GM20431 (cell line): ENCODE results near the gene BNC2.

Experiments used
- in situ Hi-C: fragments of 300-500 bp; cut with MseI, MboI; formaldehyde crosslinking; loops from one replicate; pipeline ENCODE4 v1.15.0; 2020; ENCODE audit warnings: low sequenced_read_pairs; ENCODE audit not compliant: unreplicated experiment

Gene BNC2

DNA sequence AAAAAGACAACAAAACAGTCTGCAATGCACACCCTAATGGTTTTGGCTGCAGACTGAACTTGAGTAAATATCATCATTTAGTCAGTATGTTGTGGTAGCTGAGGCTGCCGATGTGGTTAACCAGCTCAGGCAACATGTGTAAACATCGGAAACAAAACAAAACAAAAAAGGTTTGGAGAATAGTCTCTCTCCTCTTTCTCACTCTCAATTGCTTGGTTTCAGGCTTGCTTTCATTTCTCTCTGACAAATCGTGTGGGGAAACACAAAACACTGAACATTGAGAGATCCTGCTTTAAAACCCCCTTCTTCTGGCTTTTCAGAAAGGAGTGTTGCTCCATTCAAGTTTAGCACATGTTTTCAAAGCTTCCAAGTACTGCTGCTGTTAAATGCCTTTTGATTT, 453.3 kb downstream of the BNC2 start:
- in situ Hi-C loops = no loop called here

DNA sequence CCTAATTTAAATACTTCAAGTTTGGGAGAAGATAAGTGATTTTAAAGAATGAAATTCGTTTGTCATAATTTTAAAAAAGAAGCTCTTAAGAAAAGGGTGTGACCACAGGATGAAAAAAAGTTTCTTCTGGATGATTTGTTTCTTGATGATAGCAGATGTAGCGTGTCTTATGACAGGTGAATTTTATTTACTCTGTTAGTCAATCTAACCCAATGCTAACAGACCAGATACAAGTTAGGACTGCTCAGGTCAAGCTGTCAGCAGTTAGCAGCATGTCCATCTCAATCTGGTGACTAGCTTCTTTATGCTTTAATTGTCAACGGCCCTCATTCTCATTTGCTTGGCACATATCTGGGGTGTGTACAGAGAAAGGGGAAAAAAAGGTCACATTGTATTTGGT, 456.0 kb downstream of the BNC2 start:
- in situ Hi-C loops = no loop called here

DNA sequence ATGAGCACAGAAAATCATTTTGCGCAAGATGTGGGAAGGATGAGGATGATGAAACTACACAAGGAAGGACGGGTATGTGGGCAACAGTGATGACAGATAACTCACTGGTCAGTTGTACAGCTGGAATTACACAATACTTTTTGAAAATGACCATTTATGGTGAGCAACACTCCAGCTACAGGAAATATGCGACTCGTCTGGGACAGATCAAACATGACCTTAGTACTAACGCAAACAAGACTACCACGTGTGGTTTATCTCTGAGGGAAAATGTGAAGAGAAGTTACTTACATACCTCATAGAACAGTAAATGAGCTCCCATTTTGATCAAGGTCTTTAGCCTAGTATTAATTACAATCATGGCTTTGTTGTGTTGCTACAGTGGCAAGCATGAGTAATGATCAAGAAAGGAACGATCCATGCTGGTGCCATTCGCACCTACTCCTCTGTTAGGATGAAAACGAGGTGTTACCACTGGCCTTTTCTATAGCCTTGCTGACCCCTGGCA, 456.9 kb downstream of the BNC2 start:
- in situ Hi-C loops = no loop called here

DNA sequence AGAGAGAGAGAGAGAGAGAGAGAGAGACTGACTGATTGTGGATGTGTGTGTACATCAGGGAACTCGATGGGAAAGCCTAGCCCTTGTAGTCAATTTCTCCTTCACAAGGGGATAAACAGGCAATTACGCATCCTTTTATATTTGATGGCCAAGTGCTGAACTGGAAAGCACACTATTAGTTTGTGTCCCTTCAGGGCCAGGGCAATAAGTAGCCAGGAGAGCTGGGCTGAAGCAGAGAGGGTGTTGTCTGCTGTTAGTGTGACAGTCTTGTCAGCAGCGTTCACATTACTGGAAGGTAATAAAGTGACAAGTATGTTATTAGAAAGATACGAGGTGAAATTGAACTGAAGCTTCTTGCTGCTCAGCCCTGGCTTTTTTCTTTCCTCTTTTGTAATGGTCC, 457.7 kb downstream of the BNC2 start:
- in situ Hi-C loops = no loop called here

DNA sequence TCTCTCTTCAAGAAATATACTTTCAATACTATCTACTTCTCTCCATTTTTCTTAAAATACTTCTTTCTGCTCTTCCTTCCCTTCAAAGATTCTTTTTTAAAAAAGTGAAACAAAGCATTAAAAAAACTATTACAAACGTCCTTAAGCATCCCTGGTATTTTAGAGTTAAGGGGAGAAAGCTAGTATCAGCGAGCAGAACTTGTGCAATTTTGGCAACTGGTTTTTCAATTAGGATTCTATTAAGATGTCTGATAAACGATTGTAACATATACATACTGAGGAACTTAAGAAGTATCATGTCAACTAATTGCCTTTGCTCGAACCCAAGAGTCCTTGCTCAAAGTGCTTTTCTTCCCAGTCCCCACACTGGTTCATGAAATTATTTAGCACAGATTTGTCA, 459.2 kb downstream of the BNC2 start:
- in situ Hi-C loops = no loop called here

DNA sequence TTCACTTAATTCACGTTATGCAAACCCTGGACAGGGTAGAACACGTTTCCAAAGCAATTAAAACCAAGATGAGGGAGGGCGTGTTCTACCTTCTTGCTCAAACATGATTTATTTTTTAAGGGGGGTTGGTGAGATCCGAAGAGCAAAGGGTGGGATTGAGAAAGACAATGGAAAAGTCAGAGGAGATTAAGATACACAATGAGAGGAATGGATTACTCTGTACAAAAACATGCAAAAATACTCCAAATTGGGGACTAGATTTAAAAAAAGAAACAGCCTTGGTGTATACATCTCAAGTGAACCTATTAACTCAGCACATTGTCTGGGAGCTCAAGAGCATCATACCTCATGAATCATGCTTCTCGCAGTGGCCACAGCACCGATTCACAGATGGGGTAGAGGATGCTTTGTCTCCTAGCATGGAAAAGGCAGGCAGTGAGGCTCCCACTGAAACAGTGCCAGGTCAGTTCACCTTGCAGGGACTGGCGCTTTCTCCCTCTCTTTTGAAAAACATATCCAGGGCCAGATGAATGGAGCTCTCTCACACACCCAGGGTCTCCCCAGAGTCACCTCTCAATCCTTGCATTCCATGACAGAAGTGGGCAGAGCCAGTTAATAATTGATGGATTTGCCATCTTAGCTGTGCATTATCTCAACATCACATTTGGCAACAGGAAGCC, 459.7 kb downstream of the BNC2 start:
- in situ Hi-C loops = no loop called here

- in situ Hi-C loops = no loop called here
These were observed 462.9 kb downstream of the BNC2 start for GRCh38 chr9:16407617-16408016.

- in situ Hi-C loops = no loop called here
These were observed 463.8 kb downstream of the BNC2 start for GRCh38 chr9:16406526-16407225.

DNA sequence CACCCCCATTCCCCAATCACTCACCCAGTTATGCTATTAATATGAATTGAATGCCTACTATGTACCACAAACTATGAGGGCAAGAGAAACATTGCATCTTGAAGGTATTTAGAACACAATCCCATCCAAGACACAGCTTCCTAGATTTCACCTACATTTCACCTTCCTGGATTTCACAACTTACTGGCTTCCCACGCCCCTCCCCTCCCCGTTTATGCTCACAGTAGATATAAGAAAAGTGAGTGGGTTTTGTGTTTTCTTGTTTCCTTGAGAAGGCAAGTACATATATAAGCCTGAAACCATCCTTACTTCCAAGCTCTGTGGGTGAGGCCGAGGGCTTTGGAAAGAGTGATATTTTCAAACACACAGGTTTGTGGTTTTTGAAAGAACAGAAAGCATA, 465.0 kb downstream of the BNC2 start:
- in situ Hi-C loops = no loop called here

DNA sequence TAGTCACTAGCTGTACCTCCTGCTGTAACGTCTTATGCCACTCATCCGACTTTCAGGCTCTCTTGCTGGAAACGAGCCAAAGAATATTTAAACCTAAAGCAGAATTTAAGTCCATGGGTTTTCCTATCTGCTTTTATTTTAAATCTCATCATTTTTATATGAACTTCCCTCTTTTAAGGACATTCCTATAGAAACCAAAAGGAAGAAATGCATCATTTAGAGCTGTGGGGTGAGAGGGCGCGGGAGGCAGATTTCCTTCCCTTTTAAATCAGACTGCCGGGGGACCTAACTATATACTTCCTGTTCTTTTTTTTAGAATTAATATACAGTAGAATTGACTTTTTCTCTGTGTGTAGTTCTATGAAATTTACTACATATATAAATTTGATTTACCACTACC, 468.8 kb downstream of the BNC2 start:
- in situ Hi-C loops = no loop called here

GRCh38 chr9:16398691-16399090, 471.8 kb downstream of the BNC2 start:
- in situ Hi-C loops = no loop called here

GRCh38 chr9:16396389-16396788, 474.1 kb downstream of the BNC2 start:
- in situ Hi-C loops = no loop called here

- in situ Hi-C loops = no loop called here
These were observed 479.1 kb downstream of the BNC2 start for GRCh38 chr9:16391369-16391768.

DNA sequence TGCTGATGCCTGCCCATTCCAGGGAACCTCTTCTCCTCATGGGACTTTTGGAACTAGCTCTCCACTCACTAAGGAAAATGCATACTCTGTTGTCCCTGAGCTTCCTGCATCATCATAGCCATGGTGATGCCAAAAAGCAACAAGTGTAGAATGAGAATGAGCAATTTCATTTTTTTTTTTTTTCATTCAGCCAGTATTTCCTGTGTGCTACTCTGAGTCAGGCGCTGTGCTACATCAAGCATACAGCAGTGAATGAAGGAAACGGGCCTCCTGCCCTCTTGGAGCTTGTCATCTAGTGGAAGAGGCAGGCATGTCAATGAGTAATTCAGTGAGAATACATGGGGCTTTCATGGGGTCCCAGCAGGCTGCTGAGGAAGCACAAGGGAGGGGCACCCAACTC, 483.1 kb downstream of the BNC2 start:
- in situ Hi-C loops = no loop called here

- in situ Hi-C loops = no loop called here
These were observed 483.7 kb downstream of the BNC2 start for GRCh38 chr9:16386827-16387077.

DNA sequence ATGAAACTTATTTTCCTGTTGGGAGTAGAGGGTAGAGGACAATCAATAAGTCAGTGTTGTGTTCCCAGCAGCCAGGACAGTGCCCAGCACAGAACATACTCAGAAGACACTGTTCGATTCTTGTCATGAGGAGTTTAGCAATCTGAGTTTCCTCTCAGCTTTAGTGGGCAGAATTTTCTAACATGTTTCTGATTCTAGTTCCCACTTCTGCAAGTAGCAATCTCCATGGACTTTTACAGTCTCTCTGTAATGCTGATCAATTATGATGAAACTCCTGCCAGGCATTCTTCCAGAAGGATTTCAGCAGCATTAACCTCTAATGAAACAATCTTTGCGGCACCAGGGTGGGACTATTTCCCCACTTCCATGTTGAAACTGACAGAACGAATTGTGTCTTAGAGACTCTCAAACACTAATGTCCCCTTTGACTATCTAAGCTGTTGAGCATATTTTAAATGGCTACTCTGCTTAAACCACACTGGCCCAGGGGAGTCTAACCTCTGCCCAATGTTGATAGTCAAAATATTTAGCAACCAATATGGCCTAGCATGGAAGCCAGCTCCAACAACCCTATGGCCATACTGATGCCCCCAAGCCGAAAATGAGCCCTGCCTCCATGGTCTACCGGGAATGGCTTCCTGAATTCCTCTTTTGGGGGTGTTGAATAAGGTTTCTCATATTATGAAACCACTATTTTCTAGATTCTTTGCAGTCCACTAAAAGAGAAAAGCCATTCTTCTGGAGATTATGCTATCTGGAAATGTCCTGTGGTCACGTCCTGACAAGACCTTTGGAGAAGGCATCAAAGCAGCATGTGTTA, 484.3 kb downstream of the BNC2 start:
- in situ Hi-C loops = no loop called here

- in situ Hi-C loops = no loop called here
These were observed 484.9 kb downstream of the BNC2 start for GRCh38 chr9:16385590-16385989.

- in situ Hi-C loops = no loop called here
These were observed 485.5 kb downstream of the BNC2 start for GRCh38 chr9:16384993-16385392.

- in situ Hi-C loops = no loop called here
These were observed 493.2 kb downstream of the BNC2 start for GRCh38 chr9:16377311-16377710.

- in situ Hi-C loops = no loop called here
These were observed 499.2 kb downstream of the BNC2 start for GRCh38 chr9:16371306-16371705.

DNA sequence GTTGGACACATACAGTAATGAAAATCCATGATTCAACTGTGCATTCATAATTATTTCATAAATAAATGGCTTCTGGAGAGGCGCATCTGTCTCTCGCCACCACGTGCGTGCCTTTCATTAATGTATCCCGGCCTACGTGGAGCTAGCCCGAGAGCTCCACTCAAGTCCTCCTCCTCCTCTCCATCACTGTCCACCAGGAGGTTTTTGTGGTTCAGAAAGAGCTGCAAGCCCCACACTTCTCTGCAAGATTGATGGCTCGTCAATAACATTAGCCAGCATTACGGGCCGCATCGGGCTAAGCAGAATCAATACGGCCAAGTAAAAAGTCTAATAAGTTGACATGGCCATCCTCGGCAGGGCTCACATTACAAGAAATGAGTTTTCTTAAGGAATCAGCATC, 499.8 kb downstream of the BNC2 start:
- in situ Hi-C loops = no loop called here
